ENCODE results near the gene WDR62.
A peak's percentile ranks its signal among the peaks of the same experiment; 100 is the strongest.
"Not testable (repeated sequence)": the region's sequence is repeated elsewhere in the genome, so short reads cannot be mapped to it uniquely, and the experiment has no call there.

The WDR62 gene

DNA sequence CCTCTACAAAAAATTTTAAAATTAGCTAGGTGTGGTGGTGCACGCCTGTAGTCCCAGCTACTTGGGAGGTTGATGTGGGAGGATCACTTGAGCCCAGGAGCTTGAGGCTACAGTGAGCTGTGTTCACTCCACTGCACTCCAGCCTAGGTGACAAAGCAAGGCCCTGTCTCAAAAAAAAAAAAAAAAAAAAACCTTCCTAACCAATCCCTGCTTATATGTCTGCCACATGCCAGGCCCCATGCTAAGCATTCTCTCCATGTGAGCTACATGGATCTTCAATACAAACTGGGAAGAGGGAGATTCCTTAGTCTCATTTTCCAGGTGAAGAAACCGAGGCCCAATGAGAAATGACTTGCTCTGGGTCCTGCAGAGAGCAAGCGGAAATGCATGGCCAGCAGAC is 54.0 kb downstream of the WDR62 start:
- DNase-seq (ENCODE audit: low read depth in 2 of 2): no peak

DNA sequence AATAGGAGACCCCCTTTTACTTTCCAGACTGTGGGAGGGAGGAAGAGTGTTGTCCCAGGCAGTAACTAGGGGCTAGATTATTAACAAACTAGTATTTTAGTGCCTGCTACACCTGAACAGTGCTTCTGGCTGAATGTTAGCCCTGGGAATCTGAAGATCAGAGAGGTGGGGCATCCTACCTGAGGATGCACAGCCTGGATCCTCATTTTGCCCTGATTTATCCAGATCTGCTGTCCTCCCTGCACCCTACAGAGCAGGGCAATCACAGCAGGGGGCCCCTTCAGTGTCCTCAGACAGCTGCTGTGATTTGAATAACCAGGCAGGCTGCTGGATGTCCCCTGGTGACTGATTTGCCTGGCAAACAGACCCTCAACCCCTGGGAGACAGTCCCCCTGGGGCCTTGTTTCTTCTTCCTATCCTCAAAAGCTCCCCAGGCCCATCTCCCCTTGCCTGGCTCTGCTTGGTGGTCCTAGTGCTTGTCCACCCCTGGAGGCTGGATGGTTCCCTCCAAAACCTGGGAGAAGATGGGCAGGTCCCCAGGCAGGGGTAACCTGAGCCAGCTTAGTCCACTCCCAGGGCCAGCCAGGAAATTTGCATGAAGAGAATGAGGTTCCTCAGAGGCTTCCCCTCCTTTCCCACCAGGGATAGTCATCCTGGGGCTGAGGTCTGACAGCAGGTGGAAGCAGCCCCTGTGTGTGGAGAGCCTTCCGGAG is 55.9 kb downstream of the WDR62 start, which contains the start of gene OVOL3:
Gene OVOL3 (plus strand): TSS at position 657 of the 713 bp plus-strand sequence. CDS start 60 bp downstream, outside the sequence.
- DNase-seq (ENCODE audit: low read depth in 2 of 2): no peak

DNA sequence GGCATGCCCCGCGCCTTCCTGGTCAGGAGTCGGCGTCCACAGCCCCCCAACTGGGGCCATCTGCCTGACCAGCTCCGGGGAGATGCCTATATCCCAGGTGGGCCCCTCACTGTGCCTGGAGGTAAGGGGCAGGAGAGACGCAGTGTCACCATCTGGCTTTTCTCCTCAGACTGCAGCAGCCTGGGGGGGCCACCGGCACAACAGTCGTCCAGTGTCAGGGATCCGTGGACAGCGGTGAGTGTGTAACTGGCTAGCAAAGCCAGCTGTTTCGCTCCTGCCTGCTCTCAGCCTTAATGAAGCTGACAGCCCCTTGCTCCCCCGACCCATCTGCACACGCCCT is 56.5 kb downstream of the WDR62 start:
- DNase-seq (ENCODE audit: low read depth in 2 of 2): no peak

DNA sequence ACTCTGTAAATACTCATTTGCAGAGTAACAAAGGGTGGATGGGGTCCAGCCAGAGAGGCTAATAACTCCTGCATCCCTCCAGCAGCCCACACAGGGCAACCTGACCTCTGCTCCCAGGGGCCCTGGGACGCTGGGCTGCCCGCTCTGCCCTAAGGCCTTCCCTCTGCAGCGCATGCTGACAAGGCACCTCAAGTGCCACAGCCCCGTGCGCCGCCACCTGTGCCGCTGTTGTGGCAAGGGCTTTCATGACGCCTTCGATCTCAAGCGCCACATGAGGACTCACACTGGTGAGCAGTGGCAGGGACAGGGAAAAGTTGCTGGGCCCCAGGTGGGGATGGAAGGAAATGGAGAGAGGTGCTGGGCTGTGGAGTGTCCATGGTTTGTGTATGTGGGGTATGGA is 58.0 kb downstream of the WDR62 start:
- no peak for DNase-seq (ENCODE audit: low read depth in 2 of 2)

DNA sequence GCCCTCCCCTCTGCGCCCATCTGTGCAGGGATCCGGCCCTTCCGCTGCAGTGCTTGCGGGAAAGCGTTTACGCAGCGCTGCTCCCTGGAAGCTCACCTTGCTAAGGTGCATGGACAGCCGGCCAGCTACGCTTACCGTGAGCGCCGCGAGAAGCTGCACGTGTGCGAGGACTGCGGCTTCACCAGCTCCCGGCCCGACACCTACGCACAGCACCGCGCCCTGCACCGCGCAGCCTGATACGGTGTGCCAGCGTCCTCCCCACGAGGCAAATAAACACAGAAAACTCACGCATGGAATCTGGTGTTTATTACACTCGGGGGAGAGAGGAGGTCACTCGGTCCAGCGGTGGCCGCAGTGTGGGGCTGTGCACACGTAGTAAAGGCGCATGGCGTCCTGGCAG is 58.7 kb downstream of the WDR62 start:
- no peak for DNase-seq (ENCODE audit: low read depth in 2 of 2)

DNA sequence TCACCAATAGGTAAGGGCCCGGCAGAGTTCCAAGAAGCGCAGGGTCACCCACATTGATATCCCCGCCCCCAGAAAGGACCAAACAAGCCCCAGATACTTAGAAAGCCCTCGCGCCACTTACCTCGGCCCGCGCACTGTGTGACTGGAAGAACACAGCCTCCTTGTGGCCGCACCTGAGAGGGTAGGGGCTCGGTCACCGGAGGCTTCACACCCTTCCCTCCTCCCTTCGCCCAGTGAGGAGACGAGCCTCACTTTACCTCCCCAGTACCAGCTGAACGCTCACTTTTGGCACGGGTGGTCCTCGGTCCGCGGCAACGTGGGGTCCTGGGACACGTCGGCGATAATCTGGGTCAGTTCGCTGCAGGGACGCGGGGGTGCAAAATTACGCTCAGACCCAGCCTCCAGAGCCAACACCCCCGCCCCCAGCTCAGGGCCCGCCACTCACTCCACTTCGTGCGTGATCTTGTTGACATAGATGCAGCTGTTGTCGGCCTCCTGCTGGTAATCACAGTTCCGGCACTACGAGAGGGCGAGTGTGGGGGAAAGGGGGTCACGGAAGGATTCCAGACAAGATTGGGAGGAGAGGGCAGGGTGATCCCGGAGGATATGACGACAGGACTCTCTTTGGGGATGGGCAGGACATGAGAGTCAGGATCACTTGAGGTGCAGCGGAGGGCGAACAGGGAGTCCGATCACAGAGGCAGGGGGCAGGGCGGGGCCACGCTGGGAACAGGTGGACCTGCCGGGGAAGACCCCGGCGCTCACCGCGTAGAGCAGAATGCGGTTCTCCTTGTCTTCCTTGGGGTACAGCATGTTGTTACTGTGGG is 59.4 kb downstream of the WDR62 start:
- DNase-seq (ENCODE audit: low read depth in 2 of 2): no peak

DNA sequence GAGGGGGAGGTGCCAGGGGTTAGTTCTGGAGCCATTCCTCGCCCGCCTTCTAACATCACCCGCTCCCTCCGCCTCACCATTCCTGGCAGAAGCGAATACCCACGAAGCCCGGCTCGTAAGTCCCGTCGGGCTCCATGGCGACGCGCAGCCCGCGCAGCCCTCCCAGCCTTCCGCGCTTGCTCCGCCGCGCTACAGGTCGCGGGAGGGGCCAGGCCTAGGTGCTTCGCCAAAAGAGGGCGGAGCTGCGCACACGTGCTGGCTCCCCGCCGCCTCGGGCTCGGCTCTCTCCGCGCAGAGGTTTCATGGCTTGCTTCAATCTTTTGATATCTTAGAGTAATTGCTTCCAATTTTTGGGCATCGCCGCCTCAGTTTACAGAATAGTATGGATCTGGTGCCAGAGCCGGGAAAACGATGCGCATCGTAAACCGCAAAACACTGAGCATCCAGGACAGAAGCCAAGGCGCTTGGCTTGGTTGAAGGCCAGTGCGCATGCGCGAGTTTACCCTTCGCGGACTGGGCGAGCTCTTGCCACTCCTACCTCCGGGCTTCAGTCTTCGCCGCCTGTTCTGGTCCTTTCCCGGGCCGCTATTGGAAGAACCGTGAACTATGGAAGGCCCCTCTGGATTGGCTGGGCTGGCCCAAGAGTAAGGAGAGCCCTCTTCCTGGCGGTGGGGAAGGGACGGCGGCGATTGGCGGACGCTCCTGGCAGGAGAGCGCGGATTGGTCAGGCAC is 60.2 kb downstream of the WDR62 start, which contains the start of gene POLR2I:
Gene POLR2I (minus strand): TSS at position 155 of the 732 bp plus-strand sequence. CDS start 19 bp downstream, at position 136.
- peak; percentile 95 to 98 for DNase-seq (ENCODE audit: low read depth in 2 of 2)

DNA sequence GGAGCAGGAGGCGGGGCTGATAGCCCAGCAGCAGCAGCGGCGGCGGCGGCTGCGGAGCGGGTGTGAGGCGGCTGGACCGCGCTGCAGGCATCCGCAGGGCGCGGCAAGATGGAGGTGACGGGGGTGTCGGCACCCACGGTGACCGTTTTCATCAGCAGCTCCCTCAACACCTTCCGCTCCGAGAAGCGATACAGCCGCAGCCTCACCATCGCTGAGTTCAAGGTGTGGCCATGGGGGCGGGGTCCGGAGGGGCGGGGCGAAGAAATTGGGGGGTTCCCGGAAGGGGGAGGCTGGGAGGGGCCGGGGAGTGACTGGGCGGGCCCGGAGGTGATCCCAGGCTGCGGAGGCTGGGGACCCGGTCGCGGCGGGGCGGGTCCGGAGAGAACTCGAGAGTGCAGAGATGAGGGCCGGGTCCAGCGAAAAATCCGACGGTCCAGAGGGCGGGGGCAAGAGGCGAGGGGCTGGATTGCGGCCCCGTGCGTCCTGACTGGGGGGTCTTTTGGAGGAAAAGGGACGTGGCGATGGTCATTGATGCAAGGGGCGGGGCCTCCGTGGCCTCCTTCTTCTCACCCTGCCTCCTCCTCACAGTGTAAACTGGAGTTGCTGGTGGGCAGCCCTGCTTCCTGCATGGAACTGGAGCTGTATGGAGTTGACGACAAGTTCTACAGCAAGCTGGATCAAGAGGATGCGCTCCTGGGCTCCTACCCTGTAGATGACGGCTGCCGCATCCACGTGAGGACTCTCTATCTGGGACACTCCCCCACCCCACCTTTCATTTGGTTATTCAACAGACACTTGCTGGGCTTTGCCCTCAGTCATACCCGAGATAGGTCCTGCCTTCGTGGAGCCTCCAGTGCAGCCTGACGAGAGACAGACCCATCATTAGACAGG is 61.0 kb downstream of the WDR62 start, which contains the start of gene TBCB:
Gene TBCB (plus strand): TSS at position 16 of the 891 bp plus-strand sequence. CDS start 93 bp downstream, at position 109.
- peak; percentile 88 to 91 for DNase-seq (ENCODE audit: low read depth in 2 of 2)

DNA sequence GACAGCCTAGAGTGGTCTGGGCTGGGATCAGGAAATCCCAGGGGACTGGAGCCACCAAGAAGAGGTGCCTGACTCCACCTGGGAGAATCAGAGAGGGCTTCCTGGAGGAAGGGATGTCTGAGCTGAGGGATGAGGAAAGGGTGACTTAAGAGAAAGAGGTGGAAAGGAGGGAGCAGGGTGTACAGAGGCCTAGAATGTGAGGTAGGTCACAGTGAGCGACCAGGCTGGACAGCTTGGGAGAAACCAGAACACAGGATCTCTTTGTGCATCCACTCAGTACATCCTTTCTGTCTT is 61.6 kb downstream of the WDR62 start:
- no peak for DNase-seq (ENCODE audit: low read depth in 2 of 2)

DNA sequence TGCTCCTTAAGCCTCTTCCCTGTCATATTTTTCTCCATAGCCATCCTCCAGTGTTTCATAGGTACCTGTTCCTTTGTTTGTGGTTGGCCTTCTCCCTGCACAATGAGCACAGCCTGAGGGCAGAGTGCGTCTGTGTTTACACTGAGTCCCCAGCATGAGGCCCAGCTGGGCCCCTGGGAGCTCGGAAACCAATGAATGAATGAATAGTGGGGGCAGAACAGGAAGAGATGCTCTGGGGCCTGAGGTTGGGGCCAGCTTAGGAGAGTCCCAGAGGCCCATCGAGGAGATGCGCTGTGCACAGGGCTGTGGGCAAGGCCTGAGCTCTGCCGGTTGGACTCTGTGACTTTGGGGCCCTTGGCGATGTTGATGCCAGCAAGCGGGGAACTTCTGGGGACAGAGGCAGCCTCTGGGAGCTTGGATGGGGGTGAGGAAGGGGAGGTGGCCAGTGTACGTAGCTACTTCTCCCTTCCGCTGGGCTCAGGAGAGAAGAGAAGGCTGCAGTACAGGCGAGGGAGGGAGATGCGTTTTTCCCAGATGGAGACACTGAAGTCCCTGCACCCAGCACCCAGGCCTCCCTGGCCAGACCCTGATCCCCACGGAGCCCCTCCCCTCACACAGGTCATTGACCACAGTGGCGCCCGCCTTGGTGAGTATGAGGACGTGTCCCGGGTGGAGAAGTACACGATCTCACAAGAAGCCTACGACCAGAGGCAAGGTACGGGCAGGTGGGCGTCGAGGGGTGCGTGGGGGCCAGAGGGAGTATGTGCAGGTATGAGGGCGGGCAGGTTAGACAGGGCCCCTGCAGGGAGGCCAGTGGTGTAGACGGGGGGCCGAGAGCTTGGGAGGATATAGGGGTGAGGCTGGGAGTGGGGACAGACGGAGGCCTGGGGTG is 65.6 kb downstream of the WDR62 start:
- DNase-seq (ENCODE audit: low read depth in 2 of 2): no peak

DNA sequence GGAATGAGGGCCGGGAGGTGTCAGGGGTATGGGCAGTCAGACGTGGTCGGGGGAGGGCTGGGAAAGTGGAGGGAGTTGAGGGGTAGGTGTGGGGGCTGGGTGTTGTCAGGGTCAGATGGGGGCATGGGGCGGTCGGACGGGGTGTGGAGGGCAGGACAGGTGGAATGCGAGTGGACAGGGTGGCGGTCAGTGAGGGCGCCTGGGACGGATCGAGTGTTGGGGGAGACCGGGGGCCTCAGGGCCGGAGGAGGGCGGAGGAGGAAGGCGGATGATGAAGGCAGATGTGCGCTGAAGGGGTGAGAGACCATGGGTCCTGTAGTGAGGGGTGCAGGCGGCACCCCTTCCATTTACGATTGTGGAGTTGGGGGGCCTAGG is 66.3 kb downstream of the WDR62 start:
- DNase-seq (ENCODE audit: low read depth in 2 of 2): no peak

DNA sequence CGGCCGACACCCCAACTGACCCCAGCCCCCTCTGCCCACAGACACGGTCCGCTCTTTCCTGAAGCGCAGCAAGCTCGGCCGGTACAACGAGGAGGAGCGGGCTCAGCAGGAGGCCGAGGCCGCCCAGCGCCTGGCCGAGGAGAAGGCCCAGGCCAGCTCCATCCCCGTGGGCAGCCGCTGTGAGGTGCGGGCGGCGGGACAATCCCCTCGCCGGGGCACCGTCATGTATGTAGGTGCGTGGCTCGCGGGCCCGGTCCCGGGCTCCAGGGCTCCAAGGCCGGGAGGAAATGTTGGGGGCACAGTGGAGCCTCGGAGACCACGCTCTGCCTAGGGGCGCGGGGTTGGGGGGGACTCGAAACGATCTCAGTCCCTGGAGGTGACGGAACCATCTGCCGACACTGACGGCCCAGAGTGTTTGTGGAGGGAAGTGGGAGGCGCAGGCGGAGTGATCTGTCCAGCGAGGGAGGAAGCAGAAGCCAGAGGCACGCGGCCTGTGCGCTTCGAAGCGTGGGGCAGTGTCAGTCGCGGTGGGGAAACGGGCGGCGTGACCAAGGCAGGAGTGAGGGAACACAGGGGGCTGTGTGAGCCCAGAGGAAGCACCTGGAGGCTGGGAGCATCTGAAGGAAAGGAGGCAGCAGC is 66.9 kb downstream of the WDR62 start:
- no peak for DNase-seq (ENCODE audit: low read depth in 2 of 2)

DNA sequence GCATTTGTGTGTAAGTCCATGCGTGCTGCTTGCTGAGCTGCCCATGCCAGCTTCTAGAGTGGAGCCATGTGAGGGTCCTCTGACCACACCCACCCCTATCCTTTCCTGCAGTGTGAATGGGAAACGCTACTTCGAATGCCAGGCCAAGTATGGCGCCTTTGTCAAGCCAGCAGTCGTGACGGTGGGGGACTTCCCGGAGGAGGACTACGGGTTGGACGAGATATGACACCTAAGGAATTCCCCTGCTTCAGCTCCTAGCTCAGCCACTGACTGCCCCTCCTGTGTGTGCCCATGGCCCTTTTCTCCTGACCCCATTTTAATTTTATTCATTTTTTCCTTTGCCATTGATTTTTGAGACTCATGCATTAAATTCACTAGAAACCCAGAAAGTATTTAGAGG is 70.9 kb downstream of the WDR62 start:
- DNase-seq (ENCODE audit: low read depth in 2 of 2): no peak

DNA sequence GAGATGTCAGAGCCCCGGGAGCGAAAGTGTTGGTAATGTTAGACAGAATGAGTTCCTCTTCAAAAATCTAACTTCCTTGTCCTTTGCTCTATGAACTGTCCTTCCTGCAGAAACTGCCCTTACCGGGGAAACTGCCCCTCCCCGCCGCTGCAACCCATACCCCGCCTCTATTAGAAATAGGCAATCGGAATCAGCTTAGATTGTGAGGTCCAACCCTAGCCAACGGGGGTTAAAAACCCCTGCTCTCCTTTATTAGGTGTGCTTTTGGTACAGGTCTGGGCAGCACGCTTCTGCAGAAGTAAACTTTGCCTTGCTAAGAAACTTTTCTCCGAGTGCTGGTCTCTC is 73.7 kb downstream of the WDR62 start:
- DNase-seq (ENCODE audit: low read depth in 2 of 2): no peak

DNA sequence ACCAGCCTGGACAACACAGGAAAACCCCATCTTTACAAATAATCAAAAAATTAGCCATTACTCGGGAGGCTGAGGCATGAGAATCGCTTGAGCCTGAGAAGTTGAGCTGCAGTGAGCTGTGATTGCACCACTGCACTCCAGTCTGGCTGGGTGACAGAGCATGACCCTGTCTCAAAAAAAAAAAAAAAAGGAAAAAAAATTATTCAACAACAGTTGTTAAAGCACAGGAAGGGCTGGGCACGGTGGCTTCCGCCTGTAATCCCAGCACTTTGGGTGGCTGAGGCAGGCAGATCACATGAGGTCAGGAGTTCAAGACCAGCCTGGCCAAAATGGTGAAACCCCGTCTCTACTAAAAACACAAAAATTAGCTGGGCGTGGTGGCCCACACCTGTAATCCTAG is 76.5 kb downstream of the WDR62 start:
- DNase-seq (ENCODE audit: low read depth in 2 of 2): not testable (repeated sequence)

DNA sequence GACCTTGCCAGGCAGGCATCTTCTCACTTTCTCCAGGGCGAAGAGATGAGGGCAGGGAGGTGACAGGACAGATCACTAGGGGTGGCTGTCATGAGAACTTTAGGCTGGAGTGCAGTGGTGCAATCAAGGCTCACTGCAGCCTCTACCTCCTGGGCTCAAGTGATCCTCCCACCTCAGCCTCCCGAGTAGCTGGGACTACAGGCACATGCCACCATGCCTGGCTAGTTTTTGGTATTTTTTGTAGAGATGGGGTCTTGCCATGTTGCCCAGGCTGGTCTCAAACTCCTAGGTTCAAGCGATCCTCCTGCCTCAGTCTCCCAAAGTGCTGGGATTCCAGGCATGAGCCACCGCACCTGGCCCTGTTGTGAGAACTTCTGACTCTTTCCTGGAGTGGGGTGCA is 80.2 kb downstream of the WDR62 start:
- not testable (repeated sequence) for DNase-seq (ENCODE audit: low read depth in 2 of 2)

DNA sequence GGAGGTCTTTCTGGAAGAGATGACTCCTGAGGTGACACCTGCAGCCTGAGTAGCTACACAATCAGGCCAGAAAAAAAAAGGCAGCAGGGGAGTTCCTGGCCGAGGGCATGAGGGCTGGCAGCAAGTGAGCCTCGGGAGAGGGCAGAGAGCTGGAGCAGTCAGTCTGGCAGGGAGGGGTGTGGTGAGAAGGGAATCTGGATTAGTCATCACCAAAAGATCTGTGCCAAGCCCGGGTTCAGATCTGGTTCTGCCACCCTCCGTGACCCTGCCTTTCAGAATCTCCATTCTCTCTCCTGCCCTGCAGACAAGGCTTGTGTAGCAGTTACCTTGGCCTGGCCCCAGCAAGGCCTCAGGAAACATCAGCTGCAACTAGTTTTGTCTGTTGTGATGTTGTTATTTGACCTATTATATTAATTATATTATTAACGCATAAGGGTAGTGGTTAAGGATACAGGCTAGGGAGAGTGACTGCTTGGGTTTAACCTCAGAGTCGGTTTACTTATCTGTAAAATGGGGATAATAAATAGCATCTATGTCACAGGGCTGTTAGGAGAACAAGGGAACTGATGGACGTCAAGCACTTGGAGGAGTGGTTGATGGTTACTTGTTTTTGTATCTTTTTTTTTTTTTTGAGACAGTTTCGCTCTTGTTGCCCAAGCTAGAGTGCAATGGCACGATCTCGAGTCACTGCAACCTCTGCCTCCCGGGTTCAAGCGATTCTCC is 82.4 kb downstream of the WDR62 start:
- no peak for DNase-seq (ENCODE audit: low read depth in 2 of 2)

DNA sequence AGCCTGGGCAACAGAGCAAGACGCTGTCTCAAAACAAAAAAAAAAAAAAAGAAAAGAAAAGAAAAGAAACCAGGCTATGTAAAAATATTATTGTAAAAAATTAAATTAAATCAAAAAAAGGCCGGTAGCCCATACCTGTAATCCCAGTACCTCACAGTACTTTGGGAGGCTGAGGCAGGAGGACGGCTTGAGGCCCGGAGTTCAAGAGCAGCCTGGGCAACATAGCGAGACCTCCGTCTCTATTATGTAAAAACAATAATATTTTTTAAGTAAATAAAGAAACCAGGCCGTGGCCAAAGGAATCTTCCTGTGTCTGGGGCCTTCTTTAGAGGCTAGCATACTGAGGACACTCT is 84.4 kb downstream of the WDR62 start:
- no peak for DNase-seq (ENCODE audit: low read depth in 2 of 2)

DNA sequence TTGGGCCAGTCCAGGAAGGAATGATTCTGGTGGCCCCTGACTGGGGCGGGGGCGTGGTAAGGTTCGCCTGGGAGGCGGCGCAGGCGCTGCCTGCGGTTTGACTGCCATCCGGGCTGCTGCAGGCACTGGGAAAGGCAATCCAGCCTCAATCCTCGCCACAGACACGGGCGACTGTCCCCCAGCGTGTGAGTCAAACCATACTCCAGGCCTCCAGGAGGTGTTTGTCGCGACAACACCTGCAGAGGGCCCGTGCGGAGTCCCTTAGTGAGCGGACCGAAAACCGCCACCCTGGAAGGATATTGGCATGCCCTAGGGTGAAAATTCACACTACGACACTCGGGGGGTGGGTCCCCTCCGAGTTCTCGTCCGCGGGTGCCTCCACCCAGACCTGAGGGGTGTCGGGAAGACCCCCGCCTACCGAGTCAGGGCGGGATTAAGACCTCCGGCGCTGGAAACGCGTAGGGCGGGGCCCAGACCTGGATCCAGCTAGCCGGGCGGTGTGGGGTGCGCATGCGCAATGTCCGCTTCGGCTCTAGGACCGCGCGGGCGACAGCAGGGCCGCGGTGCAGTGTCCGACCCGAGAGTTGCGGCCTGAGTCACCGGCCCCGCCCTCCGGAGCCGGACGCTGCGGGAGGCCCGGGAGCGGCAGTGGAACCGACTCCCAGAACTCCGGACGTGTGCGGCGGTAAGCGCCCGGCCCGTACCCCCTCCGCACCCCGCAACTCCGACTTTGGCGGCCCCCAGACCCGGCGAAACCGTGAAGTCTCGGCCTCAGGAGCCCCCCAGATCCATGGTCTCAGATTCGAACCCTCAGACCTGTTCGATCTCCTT is 85.0 kb downstream of the WDR62 start, which contains the start of gene CAPNS1:
Gene CAPNS1 (plus strand): TSS at position 594 of the 831 bp plus-strand sequence. CDS start 946 bp downstream, outside the sequence.
- peak; percentile 93 to 95 for DNase-seq (ENCODE audit: low read depth in 2 of 2)
